K562 (cell line): ENCODE measurements around the gene TBC1D25. TPM values are rescaled to one million over a fixed set of nuclear protein-coding genes. Genes with fewer than 3 reads are reported as not detected.

Experiments
- DIDO1 ChIP-seq: fragments of 450-650 bp; IDR thresholded peaks from 2 replicates; pipeline ENCODE4 v1.6.1; 2016; ENCODE audit warnings: low read depth, missing biosample characterization, missing genetic modification characterization
- ETV5 ChIP-seq: sonication (generic); formaldehyde crosslinking; IDR thresholded peaks from 2 replicates; pipeline ENCODE4 v1.4.0; 2020; ENCODE audit warnings: low read depth, mild to moderate bottlenecking, missing genetic modification reagents
- FOXJ3 ChIP-seq: sonication (generic); formaldehyde crosslinking; IDR thresholded peaks from 2 replicates; pipeline ENCODE4 v1.4.0; 2020; ENCODE audit warnings: mild to moderate bottlenecking, missing genetic modification reagents
- GABPA ChIP-seq: fragments of 200-800 bp; sonication (Bioruptor generic); conservative IDR thresholded peaks from 2 replicates; pipeline ENCODE4 v1.6.1; 2016; ENCODE audit warnings: low read depth, missing genetic modification characterization, missing compliant biosample characterization
- GTF2A2 ChIP-seq: IDR thresholded peaks from 2 replicates; pipeline ENCODE4 v1.6.1; 2016; ENCODE audit warnings: mild to moderate bottlenecking, missing genetic modification characterization, missing compliant biosample characterization
- HDAC8 ChIP-seq: fragments of 450-650 bp; IDR thresholded peaks from 2 replicates; pipeline ENCODE4 v1.6.1; 2016; ENCODE audit warnings: mild to moderate bottlenecking, missing genetic modification characterization, moderate library complexity, missing compliant biosample characterization
- HIVEP1 ChIP-seq: fragments of 250-450 bp; sonication (Bioruptor Pico); IDR thresholded peaks from 2 replicates; pipeline ENCODE4 v1.4.0; 2020; ENCODE audit warnings: mild to moderate bottlenecking
- JUNB ChIP-seq: fragments of 450-650 bp; formaldehyde crosslinking; conservative IDR thresholded peaks from 2 replicates; pipeline ENCODE4 v1.4.0; 2020; ENCODE audit warnings: mild to moderate bottlenecking
- NFRKB ChIP-seq: fragments of 450-650 bp; IDR thresholded peaks from 2 replicates; pipeline ENCODE4 v1.6.1; 2016; ENCODE audit warnings: low read depth
- POLR2AphosphoS5 ChIP-seq: IDR thresholded peaks from 2 replicates; pipeline ENCODE4 v1.6.1; 2011; ENCODE audit warnings: mild to moderate bottlenecking, low read depth, low read length, moderate library complexity; ENCODE audit not compliant: control insufficient read depth, insufficient read depth
- POU5F1 ChIP-seq: fragments of 150-350 bp; IDR thresholded peaks from 2 replicates; pipeline ENCODE4 v1.6.1; 2014; ENCODE audit warnings: borderline replicate concordance, low read length, low read depth, mild to moderate bottlenecking; ENCODE audit not compliant: partially characterized antibody
- SAFB2 ChIP-seq: fragments of 200-400 bp; formaldehyde crosslinking; IDR thresholded peaks from 2 replicates; pipeline ENCODE4 v1.6.1; 2018; ENCODE audit warnings: borderline replicate concordance, low read length, low read depth, moderate library complexity; ENCODE audit not compliant: severe bottlenecking
- SMARCC2 ChIP-seq: fragments of 450-650 bp; IDR thresholded peaks from 2 replicates; pipeline ENCODE4 v1.6.1; 2017; ENCODE audit warnings: antibody characterized with exemption, moderate library complexity, mild to moderate bottlenecking, low read depth
- SRSF9 ChIP-seq: fragments of 200-400 bp; formaldehyde crosslinking; IDR thresholded peaks from 2 replicates; pipeline ENCODE4 v1.6.1; 2017; ENCODE audit warnings: low read depth, low read length, borderline replicate concordance
- TAF15 ChIP-seq: fragments of 200-400 bp; formaldehyde crosslinking; IDR thresholded peaks from 2 replicates; pipeline ENCODE4 v1.6.1; 2017; ENCODE audit warnings: mild to moderate bottlenecking, low read depth, low read length, moderate library complexity
- TGIF2 ChIP-seq: sonication (generic); formaldehyde crosslinking; IDR thresholded peaks from 2 replicates; pipeline ENCODE4 v1.8.1; 2022; ENCODE audit warnings: mild to moderate bottlenecking, missing genetic modification reagents, moderate library complexity
- ZSCAN29 ChIP-seq: fragments of 450-650 bp; IDR thresholded peaks from 2 replicates; pipeline ENCODE4 v1.6.1; 2017
- polyA plus RNA-seq, 8 experiments: library from polyadenylated mRNA; depleted of rRNA in 4 of 8; stranded (reverse) in 5 of 8; unstranded in 3 of 8; fragments of >200 nt; fragmentation: Nextera tagmentation in 2 of 8; fragmentation: Illumina TruSeq in 1 of 8; extraction: Ambion mirVana in 2 of 8; extraction: Trizol in 1 of 8; gene quantifications; 2 replicates each; pipeline versions ENCODE4 v1.2.1 to v1.2.3, GENCODE V29; 2011 to 2014; ENCODE audit warnings: inconsistent platforms in 1 of 8, missing spikeins in 1 of 8
- total RNA-seq, 7 experiments: library from RNA; depleted of rRNA in 6 of 7; stranded (reverse); fragments of >200 nt in 6 of 7; fragmentation: Illumina TruSeq in 2 of 7; extraction: Trizol in 2 of 7; gene quantifications; 2 replicates each; pipeline versions ENCODE4 v1.2.1 to v1.2.3, GENCODE V29; 2011 to 2021; ENCODE audit warnings: low replicate concordance in 1 of 7
- TF ChIP-seq, protein P1 (sequence below): sonication (generic); formaldehyde crosslinking; IDR thresholded peaks from 2 replicates; pipeline ENCODE4 v1.8.0; 2022; ENCODE audit warnings: mild to moderate bottlenecking, missing genetic modification reagents
- TF ChIP-seq, protein P2 (sequence below): fragments of 250-450 bp; sonication (Bioruptor Pico); IDR thresholded peaks from 2 replicates; pipeline ENCODE4 v1.5.0; 2022; ENCODE audit warnings: mild to moderate bottlenecking
- TF ChIP-seq, protein P3 (sequence below): sonication (generic); formaldehyde crosslinking; IDR thresholded peaks from 2 replicates; pipeline ENCODE4 v1.8.1; 2023; ENCODE audit warnings: mild to moderate bottlenecking, missing genetic modification reagents
- TF ChIP-seq, protein P4 (sequence below): fragments of 450-650 bp; formaldehyde crosslinking; conservative IDR thresholded peaks from 2 replicates; pipeline ENCODE4 v1.4.0; 2022; ENCODE audit warnings: mild to moderate bottlenecking, missing genetic modification characterization

Gene TBC1D25
- total and polyA plus RNA-seq, 9 of the 15 experiments (the other 6 are each of a cell fraction or from before 2014, with no cell fraction given): 0.62 to 10.6 (median 3.9) TPM

DNA sequence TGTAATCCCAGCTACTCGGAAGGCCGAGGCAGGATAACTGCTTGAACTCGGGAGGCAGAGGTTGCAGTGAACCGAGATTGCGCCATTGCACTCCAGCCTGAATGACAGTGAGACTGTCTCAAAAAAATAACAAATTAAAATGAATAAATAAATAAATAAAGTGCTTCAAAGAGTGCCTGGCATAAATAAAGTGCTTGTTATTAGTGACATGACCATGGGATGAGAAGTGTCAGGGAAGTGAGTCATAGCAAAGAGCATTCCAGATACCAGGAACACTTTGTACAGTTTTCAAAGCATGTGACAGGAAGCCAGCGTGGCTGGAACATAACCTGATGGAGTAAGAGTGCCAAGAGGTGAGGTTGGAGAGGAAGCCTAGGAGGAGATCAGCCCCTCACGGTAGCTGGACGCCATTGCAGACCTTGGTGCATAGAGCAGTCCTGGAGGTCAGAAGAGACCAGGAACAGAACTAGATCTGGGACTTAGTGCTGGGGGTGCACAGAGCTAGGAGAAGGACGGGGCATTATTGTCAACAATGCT is 51.8 kb downstream of the TBC1D25 start (continued):
- TF ChIP-seq GABPA (tag) (peak; percentile 60), JUNB (no peak), SMARCC2 (no peak), HIVEP1 (CRISPR knock-in tag) (no peak), POLR2AphosphoS5 (no peak), SAFB2 (no peak), ZSCAN29 (no peak), FOXJ3 (no peak), POU5F1 (no peak), SRSF9 (no peak), NFRKB (no peak), ETV5 (CRISPR knock-in tag) (0 out of 2 replicates have a peak, but pooled peaks have one; percentile 45), TGIF2 (no peak), TAF15 (no peak), HDAC8 (tag) (no peak), DIDO1 (tag) (no peak), GTF2A2 (tag) (no peak)
- TF ChIP-seq, protein P1, sequence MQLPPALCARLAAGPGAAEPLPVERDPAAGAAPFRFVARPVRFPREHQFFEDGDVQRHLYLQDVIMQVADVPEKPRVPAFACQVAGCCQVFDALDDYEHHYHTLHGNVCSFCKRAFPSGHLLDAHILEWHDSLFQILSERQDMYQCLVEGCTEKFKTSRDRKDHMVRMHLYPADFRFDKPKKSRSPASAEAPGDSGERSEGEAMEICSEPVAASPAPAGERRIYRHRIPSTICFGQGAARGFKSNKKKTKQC (CRISPR knock-in tag): no peak
- TF ChIP-seq, protein P2, sequence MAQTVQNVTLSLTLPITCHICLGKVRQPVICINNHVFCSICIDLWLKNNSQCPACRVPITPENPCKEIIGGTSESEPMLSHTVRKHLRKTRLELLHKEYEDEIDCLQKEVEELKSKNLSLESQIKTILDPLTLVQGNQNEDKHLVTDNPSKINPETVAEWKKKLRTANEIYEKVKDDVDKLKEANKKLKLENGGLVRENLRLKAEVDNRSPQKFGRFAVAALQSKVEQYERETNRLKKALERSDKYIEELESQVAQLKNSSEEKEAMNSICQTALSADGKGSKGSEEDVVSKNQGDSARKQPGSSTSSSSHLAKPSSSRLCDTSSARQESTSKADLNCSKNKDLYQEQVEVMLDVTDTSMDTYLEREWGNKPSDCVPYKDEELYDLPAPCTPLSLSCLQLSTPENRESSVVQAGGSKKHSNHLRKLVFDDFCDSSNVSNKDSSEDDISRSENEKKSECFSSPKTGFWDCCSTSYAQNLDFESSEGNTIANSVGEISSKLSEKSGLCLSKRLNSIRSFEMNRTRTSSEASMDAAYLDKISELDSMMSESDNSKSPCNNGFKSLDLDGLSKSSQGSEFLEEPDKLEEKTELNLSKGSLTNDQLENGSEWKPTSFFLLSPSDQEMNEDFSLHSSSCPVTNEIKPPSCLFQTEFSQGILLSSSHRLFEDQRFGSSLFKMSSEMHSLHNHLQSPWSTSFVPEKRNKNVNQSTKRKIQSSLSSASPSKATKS (CRISPR knock-in tag): no peak
- TF ChIP-seq, protein P3, sequence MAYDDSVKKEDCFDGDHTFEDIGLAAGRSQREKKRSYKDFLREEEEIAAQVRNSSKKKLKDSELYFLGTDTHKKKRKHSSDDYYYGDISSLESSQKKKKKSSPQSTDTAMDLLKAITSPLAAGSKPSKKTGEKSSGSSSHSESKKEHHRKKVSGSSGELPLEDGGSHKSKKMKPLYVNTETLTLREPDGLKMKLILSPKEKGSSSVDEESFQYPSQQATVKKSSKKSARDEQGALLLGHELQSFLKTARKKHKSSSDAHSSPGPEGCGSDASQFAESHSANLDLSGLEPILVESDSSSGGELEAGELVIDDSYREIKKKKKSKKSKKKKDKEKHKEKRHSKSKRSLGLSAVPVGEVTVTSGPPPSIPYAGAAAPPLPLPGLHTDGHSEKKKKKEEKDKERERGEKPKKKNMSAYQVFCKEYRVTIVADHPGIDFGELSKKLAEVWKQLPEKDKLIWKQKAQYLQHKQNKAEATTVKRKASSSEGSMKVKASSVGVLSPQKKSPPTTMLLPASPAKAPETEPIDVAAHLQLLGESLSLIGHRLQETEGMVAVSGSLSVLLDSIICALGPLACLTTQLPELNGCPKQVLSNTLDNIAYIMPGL (CRISPR knock-in tag): no peak
- TF ChIP-seq, protein P4, sequence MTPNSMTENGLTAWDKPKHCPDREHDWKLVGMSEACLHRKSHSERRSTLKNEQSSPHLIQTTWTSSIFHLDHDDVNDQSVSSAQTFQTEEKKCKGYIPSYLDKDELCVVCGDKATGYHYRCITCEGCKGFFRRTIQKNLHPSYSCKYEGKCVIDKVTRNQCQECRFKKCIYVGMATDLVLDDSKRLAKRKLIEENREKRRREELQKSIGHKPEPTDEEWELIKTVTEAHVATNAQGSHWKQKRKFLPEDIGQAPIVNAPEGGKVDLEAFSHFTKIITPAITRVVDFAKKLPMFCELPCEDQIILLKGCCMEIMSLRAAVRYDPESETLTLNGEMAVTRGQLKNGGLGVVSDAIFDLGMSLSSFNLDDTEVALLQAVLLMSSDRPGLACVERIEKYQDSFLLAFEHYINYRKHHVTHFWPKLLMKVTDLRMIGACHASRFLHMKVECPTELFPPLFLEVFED (CRISPR knock-in tag): no peak
